HCT116 (cell line): ENCODE data around the gene FAM43A. TPM values are rescaled to one million over a fixed set of nuclear protein-coding genes. Genes with fewer than 3 reads are reported as not detected.
A peak's percentile ranks its signal among the peaks of the same experiment; 100 is the strongest.

Source experiments
- ATAC-seq: fragments of 200-7000 bp; cut with Tn5 transposase; 2 replicates; pipeline ENCODE4 v1.9.1; 2020; ENCODE audit warnings: mild to moderate bottlenecking, moderate library complexity
- Bru-seq: library from RNA; stranded (reverse); fragments of 400-500 nt; gene quantifications from one replicate; lab custom pipeline; 2021; lab: Mats Ljungman, UMichigan
- BruChase-seq, 2 experiments: library from RNA; stranded (reverse); fragments of 400-500 nt; gene quantifications; one replicate each; lab custom pipeline; 2021; lab: Mats Ljungman, UMichigan
- BruUV-seq: library from RNA; stranded (reverse); fragments of 400-500 nt; replicated peaks from 2 replicates; lab custom pipeline; 2021; lab: Mats Ljungman, UMichigan
- CTCF ChIA-PET: fragments of 300-600 bp; sonication (Branson Sonifier 250); formaldehyde crosslinking; loops from one replicate; lab custom pipeline; 2021; ENCODE audit warnings: antibody characterized with exemption; lab: Charles Lee
- POLR2A ChIA-PET: fragments of 300-600, 350-600 bp; sonication (Branson Sonifier 250); formaldehyde crosslinking; loops from one replicate; lab custom pipeline; 2021; ENCODE audit warnings: antibody characterized with exemption; lab: Charles Lee
- RAD21 ChIA-PET, 2 experiments: fragments of 300-600 bp; sonication (Branson Sonifier 250); formaldehyde crosslinking; loops; one replicate each; lab custom pipeline; 2023; ENCODE audit warnings: low total read pairs in 2 of 2; ENCODE audit not compliant: uncharacterized antibody in 2 of 2, unreplicated experiment in 2 of 2, low non-redundant PET in 1 of 2; lab: Charles Lee
- DNase-seq: peaks from one replicate; pipeline ENCODE4 v3.0.0-alpha.2; 2010; ENCODE audit warnings: low read depth, low spot score
- H2AFZ ChIP-seq: fragments of 200-600 bp; shearing (Covaris generic), sonication (generic); 2 replicates; pipeline ENCODE4 v1.6.1; 2017; ENCODE audit warnings: low read depth, mixed run types, mixed read lengths, antibody characterized with exemption, low read length; ENCODE audit not compliant: poor library complexity, severe bottlenecking
- H3K27ac ChIP-seq: 2 replicates; pipeline ENCODE4 v1.5.1; 2012; ENCODE audit warnings: low read depth, low read length
- H3K27me3 ChIP-seq: fragments of 200-600 bp; sonication (generic); 2 replicates; pipeline ENCODE4 v1.6.1; 2016; ENCODE audit warnings: mixed run types, low read length, mixed read lengths; ENCODE audit not compliant: insufficient read depth
- H3K36me3 ChIP-seq, 2 experiments: fragments of 200-500 bp in 1 of 2; fragments of 200-600 bp in 1 of 2; sonication (Bioruptor generic) in 1 of 2; sonication (generic) in 1 of 2; 2 replicates each; pipeline versions ENCODE4 v1.5.1 to v1.6.1; 2014 to 2016; ENCODE audit warnings: low read length in 2 of 2, inconsistent platforms in 1 of 2, mixed read lengths in 1 of 2, mixed run types in 1 of 2; ENCODE audit not compliant: insufficient read depth in 2 of 2, control insufficient read depth in 1 of 2
- H3K4me1 ChIP-seq, 2 experiments: fragments of 200-600 bp in 1 of 2; sonication (generic) in 1 of 2; 2 replicates each; pipeline versions ENCODE4 v1.5.1 to v1.6.1; 2012 to 2017; ENCODE audit warnings: low read length in 2 of 2, inconsistent platforms in 1 of 2, mild to moderate bottlenecking in 1 of 2, mixed read lengths in 1 of 2, mixed run types in 1 of 2, moderate library complexity in 1 of 2; ENCODE audit not compliant: insufficient read depth in 2 of 2, control insufficient read depth in 1 of 2
- H3K4me2 ChIP-seq: fragments of 200-600 bp; sonication (generic); 2 replicates; pipeline ENCODE4 v1.6.1; 2017; ENCODE audit warnings: mixed run types, low read length, mixed read lengths
- H3K4me3 ChIP-seq, 2 experiments: fragments of 200-600 bp in 1 of 2; sonication (generic) in 1 of 2; replicated peaks in 1 of 2; 2 replicates each; pipeline ENCODE4 v1.5.1; 2011 to 2016; ENCODE audit warnings: low read length in 2 of 2, control low read depth in 1 of 2, low read depth in 1 of 2, mild to moderate bottlenecking in 1 of 2, mixed read lengths in 1 of 2, mixed run types in 1 of 2
- H3K79me2 ChIP-seq: fragments of 200-600 bp; sonication (generic); 2 replicates; pipeline ENCODE4 v1.6.1; 2017; ENCODE audit warnings: mild to moderate bottlenecking, mixed run types, low read length, moderate library complexity, mixed read lengths; ENCODE audit not compliant: insufficient read depth
- H3K9ac ChIP-seq: fragments of 200-600 bp; sonication (generic); 2 replicates; pipeline ENCODE4 v1.6.1; 2016; ENCODE audit warnings: low read length, mixed read lengths
- H3K9me2 ChIP-seq: fragments of 200-600 bp; sonication (generic), shearing (Covaris generic); 2 replicates; pipeline ENCODE4 v1.6.1; 2017; ENCODE audit warnings: mixed run types, mild to moderate bottlenecking, moderate library complexity; ENCODE audit not compliant: insufficient read depth
- H3K9me3 ChIP-seq, 2 experiments: fragments of 200-500 bp in 1 of 2; fragments of 200-600 bp in 1 of 2; sonication (Bioruptor generic) in 1 of 2; sonication (generic) in 1 of 2; 2 replicates each; pipeline ENCODE4 v1.6.1; 2014 to 2017; ENCODE audit warnings: low read length in 2 of 2, mixed read lengths in 2 of 2, inconsistent platforms in 1 of 2, low read depth in 1 of 2, mild to moderate bottlenecking in 1 of 2, mixed run types in 1 of 2, moderate library complexity in 1 of 2; ENCODE audit not compliant: control insufficient read depth in 1 of 2, insufficient read depth in 1 of 2
- H4K20me1 ChIP-seq: fragments of 200-600 bp; sonication (generic), shearing (Covaris generic); 2 replicates; pipeline ENCODE4 v1.6.1; 2017; ENCODE audit warnings: mixed run types, mild to moderate bottlenecking, moderate library complexity; ENCODE audit not compliant: insufficient read depth
- CBX3 ChIP-seq: IDR thresholded peaks from 2 replicates; pipeline ENCODE4 v1.6.1; 2012; ENCODE audit warnings: low read depth
- CEBPB ChIP-seq: IDR thresholded peaks from 2 replicates; pipeline ENCODE4 v1.6.1; 2012; ENCODE audit warnings: low read depth
- EGR1 ChIP-seq: IDR thresholded peaks from 2 replicates; pipeline ENCODE4 v1.6.1; 2012; ENCODE audit warnings: low read depth
- EZH2 ChIP-seq: fragments of 200-600 bp; sonication (generic); IDR thresholded peaks from 2 replicates; pipeline ENCODE4 v1.6.1; 2017; ENCODE audit warnings: antibody characterized with exemption, mixed run types
- EZH2phosphoT487 ChIP-seq: fragments of 200-600 bp; IDR thresholded peaks from 2 replicates; pipeline ENCODE4 v1.6.1; 2018; ENCODE audit warnings: antibody characterized with exemption, borderline replicate concordance
- FOSL1 ChIP-seq: IDR thresholded peaks from 2 replicates; pipeline ENCODE4 v1.6.1; 2012; ENCODE audit warnings: low read depth
- JUND ChIP-seq: IDR thresholded peaks from 2 replicates; pipeline ENCODE4 v1.6.1; 2012
- MAX ChIP-seq: IDR thresholded peaks from 2 replicates; pipeline ENCODE4 v1.6.1; 2012
- POLR2A ChIP-seq: IDR thresholded peaks from 2 replicates; pipeline ENCODE4 v1.7.0; 2011; ENCODE audit warnings: borderline replicate concordance; ENCODE audit not compliant: insufficient read depth, insufficient read length; ENCODE audit errors: extremely low read depth
- RAD21 ChIP-seq: IDR thresholded peaks from 2 replicates; pipeline ENCODE4 v1.6.1; 2012; ENCODE audit warnings: low read depth, mild to moderate bottlenecking
- SIN3A ChIP-seq: IDR thresholded peaks from 2 replicates; pipeline ENCODE4 v1.6.1; 2012; ENCODE audit warnings: low read depth
- SP1 ChIP-seq: IDR thresholded peaks from 2 replicates; pipeline ENCODE4 v1.6.1; 2012; ENCODE audit warnings: low read depth
- SRF ChIP-seq: IDR thresholded peaks from 2 replicates; pipeline ENCODE4 v1.6.1; 2012; ENCODE audit warnings: low read depth
- TCF7L2 ChIP-seq: IDR thresholded peaks from 2 replicates; pipeline ENCODE4 v1.7.0; 2011; ENCODE audit warnings: borderline replicate concordance, inconsistent platforms; ENCODE audit not compliant: insufficient read depth, insufficient read length; ENCODE audit errors: extremely low read depth
- YY1 ChIP-seq: IDR thresholded peaks from 2 replicates; pipeline ENCODE4 v1.6.1; 2011; ENCODE audit warnings: low read length, low read depth, moderate library complexity, mild to moderate bottlenecking; ENCODE audit not compliant: insufficient replicate concordance; ENCODE audit errors: extremely low read depth
- ZBTB33 ChIP-seq: IDR thresholded peaks from 2 replicates; pipeline ENCODE4 v1.6.1; 2011; ENCODE audit warnings: mild to moderate bottlenecking, low read length, moderate library complexity; ENCODE audit not compliant: insufficient replicate concordance; ENCODE audit errors: extremely low read depth
- ZFX ChIP-seq: fragments of 450-650 bp; IDR thresholded peaks from 2 replicates; pipeline ENCODE4 v1.6.1; 2017
- ZNF274 ChIP-seq: fragments of 200-500 bp; sonication (Bioruptor generic); IDR thresholded peaks from 2 replicates; pipeline ENCODE4 v1.6.1; 2014; ENCODE audit warnings: mild to moderate bottlenecking, low read depth, low read length, inconsistent platforms
- intact Hi-C: fragments of 100-400 bp; cut with micrococcal nuclease; formaldehyde crosslinking; loops from 2 replicates; pipeline ENCODE4 v1.10.0; 2022
- long read RNA-seq: library from polyadenylated mRNA; unstranded; transcript quantifications from one replicate; pipeline ENCODE4 v2.0.0, GENCODE V29; 2021; ENCODE audit not compliant: unreplicated experiment
- polyA plus RNA-seq: library from polyadenylated mRNA; unstranded; fragments of >200 nt; gene quantifications from 2 replicates; pipeline ENCODE4 v1.2.1, GENCODE V29; 2012; ENCODE audit warnings: missing spikeins
- total RNA-seq: library from RNA; stranded (reverse); gene quantifications from one replicate; pipeline ENCODE4 v1.2.1, GENCODE V29; 2021; ENCODE audit not compliant: unreplicated experiment
- TF ChIP-seq, protein P1 (sequence below): IDR thresholded peaks from 2 replicates; pipeline ENCODE4 v1.6.1; 2012; ENCODE audit warnings: low read depth

Gene FAM43A, protein sequence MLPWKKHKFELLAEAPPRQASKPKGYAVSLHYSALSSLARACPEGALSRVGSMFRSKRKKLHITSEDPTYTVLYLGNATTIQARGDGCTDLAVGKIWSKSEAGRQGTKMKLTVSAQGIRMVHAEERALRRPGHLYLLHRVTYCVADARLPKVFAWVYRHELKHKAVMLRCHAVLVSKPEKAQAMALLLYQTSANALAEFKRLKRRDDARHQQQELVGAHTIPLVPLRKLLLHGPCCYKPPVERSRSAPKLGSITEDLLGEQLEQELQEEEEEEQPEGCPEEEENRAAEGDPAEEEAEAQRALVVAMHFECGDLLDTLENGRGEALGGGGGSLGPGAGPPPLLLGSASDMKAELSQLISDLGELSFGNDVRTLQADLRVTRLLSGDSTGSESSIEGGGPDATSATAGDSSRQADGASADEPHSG
- total RNA-seq (6.8 TPM), Bru-seq, nascent RNA (percentile 50 among the genes with signal in this experiment), BruChase-seq, experiment 1, labeled RNA remaining after a 6-hour chase (percentile 40 among the genes with signal in this experiment), BruChase-seq, experiment 2, labeled RNA remaining after a 2-hour chase (percentile 75 among the genes with signal in this experiment)
- polyA plus RNA-seq = 6.0 TPM in 2 replicates
- long read RNA-seq, transcript FAM43A-201 (1 exons, 2,494 nt) = major isoform, 13 of 13 reads
- long read RNA-seq, partial matches to known transcripts = 0 of 13 reads
- long read RNA-seq, other reads (novel, unspliced or antisense) = 0 of 13 reads

DNA sequence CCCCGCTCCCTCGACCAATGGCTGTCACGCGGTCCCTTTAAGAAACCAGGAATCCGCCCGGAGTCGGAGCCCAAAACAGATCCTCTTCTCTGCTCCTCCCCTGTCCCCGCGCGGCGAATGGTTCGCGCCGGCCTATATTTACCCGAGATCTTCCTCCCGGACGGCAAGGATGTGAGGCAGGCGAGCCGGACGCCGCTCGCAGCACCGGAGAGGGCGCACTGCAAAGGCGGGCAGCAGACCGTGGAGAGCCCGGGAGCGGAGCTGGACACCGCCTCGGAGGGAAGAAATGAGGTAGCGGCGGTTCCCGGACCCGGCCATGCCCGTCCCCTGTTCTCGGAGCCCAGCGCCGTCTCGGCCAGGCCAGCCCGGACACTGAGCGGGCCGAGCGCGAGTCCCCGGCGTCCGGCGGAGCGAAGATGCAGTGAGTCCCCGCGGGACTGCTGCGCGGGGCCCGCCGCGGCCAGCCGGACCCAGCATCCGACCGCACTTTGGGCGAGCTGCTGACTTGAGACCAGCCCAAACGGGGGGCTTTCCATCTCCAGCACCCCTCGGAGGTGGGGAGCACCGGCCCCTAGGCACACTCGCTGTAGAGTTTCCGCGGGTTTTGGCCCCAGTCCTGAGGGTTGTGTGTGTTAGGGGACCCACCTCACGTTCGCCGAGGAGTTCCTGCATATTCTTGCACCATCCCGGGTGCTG is at the start of gene FAM43A:
TSS of gene FAM43A (plus strand) at position 166 of the 696 bp plus-strand sequence. CDS start 944 bp downstream, outside the sequence.
- RAD21 ChIA-PET = no interaction called here
- H3K9me3 ChIP-seq = no peaks in the 10 kb centered on the region
- H3K79me2 ChIP-seq = no peaks in the 10 kb centered on the region
- H3K36me3 ChIP-seq = no peaks in the 10 kb centered on the region
- no peaks in the 10 kb centered on the region for H3K27me3 ChIP-seq
- peak; percentile 87 for DNase-seq
- H3K9ac ChIP-seq = peak within 1 kb of the TSS; percentile 66
- intact Hi-C loops = no loop called here
- H4K20me1 ChIP-seq = no peaks in the 10 kb centered on the region
- peak within 1 kb of the TSS; percentile 45; the same call in 1 of the 2 replicates for H3K27ac ChIP-seq
- no peaks in the 10 kb centered on the region for H3K9me2 ChIP-seq
- peak within 1 kb of the TSS; percentile 86 for H3K4me2 ChIP-seq
- BruUV-seq = TSS peak; percentile 52
- peak; percentile 78 for ATAC-seq
- CTCF ChIA-PET = no interaction called here
- POLR2A ChIA-PET = interaction anchor here (0.6 to 1.8 kb wide), 9 partner anchors 12 to 860 kb away, joined by 3 to 9 read pairs (median 3); partner anchors contain the start of gene LSG1
- H3K4me3 ChIP-seq = peak within 1 kb of the TSS; percentile 66 to 79
- peak within 1 kb of the TSS; percentile 94 for H2AFZ ChIP-seq
- peaks cover 21 to 48% of the 10 kb centered on the region in 2 experiments for H3K4me1 ChIP-seq
- TF ChIP-seq RAD21 (peak; percentile 69), ZBTB33 (peak; percentile 52), EGR1 (no peak), MAX (peak; percentile 97), TCF7L2 (peak; percentile 72), EZH2 (no peak), ZNF274 (no peak), YY1 (peak; percentile 19), SP1 (peak; percentile 92), SRF (peak; percentile 56; the same call in 1 of the 2 replicates), FOSL1 (no peak), JUND (peak; percentile 83), EZH2phosphoT487 (no peak), SIN3A (peak; percentile 96), POLR2A (peak; percentile 98), ZFX (peak; percentile 55; the same call in 1 of the 2 replicates), CEBPB (no peak), CBX3 (peak; percentile 98)
- TF ChIP-seq, protein P1, sequence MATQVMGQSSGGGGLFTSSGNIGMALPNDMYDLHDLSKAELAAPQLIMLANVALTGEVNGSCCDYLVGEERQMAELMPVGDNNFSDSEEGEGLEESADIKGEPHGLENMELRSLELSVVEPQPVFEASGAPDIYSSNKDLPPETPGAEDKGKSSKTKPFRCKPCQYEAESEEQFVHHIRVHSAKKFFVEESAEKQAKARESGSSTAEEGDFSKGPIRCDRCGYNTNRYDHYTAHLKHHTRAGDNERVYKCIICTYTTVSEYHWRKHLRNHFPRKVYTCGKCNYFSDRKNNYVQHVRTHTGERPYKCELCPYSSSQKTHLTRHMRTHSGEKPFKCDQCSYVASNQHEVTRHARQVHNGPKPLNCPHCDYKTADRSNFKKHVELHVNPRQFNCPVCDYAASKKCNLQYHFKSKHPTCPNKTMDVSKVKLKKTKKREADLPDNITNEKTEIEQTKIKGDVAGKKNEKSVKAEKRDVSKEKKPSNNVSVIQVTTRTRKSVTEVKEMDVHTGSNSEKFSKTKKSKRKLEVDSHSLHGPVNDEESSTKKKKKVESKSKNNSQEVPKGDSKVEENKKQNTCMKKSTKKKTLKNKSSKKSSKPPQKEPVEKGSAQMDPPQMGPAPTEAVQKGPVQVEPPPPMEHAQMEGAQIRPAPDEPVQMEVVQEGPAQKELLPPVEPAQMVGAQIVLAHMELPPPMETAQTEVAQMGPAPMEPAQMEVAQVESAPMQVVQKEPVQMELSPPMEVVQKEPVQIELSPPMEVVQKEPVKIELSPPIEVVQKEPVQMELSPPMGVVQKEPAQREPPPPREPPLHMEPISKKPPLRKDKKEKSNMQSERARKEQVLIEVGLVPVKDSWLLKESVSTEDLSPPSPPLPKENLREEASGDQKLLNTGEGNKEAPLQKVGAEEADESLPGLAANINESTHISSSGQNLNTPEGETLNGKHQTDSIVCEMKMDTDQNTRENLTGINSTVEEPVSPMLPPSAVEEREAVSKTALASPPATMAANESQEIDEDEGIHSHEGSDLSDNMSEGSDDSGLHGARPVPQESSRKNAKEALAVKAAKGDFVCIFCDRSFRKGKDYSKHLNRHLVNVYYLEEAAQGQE = no peak
